DND-41 (cell line): ENCODE results near the gene MARCHF9.

Source experiments
- EZH2 ChIP-seq: IDR thresholded peaks from 3 replicates; pipeline ENCODE4 v1.6.1; 2012; ENCODE audit warnings: borderline replicate concordance, low read depth, mild to moderate bottlenecking, moderate library complexity, low read length, inconsistent platforms; ENCODE audit not compliant: severe bottlenecking
- TF ChIP-seq, protein P1 (sequence below): IDR thresholded peaks from 2 replicates; pipeline ENCODE4 v1.5.1; 2012; ENCODE audit warnings: borderline replicate concordance, low read length, moderate library complexity, mild to moderate bottlenecking; ENCODE audit not compliant: poor library complexity, severe bottlenecking; ENCODE audit errors: extremely low read depth

DNA sequence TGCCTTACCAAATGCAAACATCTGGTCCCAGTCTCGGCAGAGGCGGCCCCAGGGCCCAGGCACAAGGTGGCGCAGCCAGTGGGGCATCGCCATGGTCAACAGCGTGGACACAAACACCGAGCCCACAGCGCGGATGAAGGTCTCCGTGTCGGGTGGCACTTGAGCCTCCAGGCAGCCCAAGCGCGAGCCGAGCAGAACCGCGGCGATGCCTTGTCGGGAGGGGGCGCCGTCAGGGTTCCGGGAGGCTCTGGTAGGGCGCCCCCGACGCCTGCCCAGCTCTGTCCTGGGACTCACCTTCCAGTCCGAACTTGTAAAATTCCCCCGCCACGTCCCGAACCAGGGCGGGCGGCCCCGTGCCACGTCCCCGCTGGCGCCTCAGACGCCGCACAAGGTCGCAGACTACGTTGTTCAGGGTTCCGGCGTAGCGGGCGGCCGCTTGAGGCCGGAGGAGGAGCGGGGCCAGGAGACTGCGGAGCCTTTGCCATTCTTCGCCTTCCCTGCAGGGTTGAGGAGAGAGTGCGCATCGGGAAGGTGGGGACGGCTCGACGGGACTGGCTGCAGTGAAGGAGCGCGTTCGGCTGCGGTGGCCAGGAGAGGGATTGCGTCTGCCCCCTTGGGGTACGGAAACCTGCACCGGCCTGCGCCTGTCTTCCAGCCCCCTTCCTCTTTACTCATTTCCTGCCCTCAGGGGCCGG lies 10.2 kb downstream of the MARCHF9 start:
- TF ChIP-seq, protein P1, sequence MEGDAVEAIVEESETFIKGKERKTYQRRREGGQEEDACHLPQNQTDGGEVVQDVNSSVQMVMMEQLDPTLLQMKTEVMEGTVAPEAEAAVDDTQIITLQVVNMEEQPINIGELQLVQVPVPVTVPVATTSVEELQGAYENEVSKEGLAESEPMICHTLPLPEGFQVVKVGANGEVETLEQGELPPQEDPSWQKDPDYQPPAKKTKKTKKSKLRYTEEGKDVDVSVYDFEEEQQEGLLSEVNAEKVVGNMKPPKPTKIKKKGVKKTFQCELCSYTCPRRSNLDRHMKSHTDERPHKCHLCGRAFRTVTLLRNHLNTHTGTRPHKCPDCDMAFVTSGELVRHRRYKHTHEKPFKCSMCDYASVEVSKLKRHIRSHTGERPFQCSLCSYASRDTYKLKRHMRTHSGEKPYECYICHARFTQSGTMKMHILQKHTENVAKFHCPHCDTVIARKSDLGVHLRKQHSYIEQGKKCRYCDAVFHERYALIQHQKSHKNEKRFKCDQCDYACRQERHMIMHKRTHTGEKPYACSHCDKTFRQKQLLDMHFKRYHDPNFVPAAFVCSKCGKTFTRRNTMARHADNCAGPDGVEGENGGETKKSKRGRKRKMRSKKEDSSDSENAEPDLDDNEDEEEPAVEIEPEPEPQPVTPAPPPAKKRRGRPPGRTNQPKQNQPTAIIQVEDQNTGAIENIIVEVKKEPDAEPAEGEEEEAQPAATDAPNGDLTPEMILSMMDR: no peak
- no peak for TF ChIP-seq EZH2
